Mammary microvascular endothelial cell (primary cell): ENCODE data around the gene TFF1. TPM values are rescaled to one million over a fixed set of nuclear protein-coding genes. Genes with fewer than 3 reads are reported as not detected.

ENCODE experiments used
- total RNA-seq: library from RNA; depleted of rRNA; stranded (reverse); fragments of >200 nt; gene quantifications from 2 replicates; pipeline ENCODE4 v1.2.3, GENCODE V29; 2015

The TFF1 gene
- not detected in 2 replicates for total RNA-seq

DNA sequence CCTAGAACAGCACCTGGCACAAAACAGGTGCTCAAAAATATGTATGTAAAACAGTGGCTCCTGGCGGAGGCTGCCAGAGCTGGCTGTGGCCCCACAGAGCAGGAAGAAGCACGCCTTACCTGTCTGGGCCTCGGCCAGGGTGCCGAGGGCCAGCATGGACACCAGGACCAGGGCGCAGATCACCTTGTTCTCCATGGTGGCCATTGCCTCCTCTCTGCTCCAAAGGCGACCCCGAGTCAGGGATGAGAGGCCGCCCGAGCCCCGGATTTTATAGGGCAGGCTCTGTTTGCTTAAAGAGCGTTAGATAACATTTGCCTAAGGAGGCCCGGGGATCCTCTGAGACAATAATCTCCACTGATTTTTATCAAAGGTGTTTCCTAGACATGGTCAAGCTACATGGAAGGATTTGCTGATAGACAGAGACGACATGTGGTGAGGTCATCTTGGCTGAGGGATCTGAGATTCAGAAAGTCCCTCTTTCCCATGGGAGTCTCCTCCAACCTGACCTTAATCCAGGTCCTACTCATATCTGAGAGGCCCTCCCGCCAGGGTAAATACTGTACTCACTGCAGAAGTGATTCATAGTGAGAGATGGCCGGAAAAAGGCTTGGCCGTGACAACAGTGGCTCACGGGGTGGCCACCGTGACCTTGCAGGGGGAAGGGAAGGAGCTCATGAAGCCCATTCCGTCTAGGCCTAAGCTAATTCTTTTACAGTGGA, at the start of gene TFF1:
Gene TFF1 (minus strand): TSS at position 244 of the 719 bp plus-strand sequence. CDS start 40 bp downstream, at position 204.

DNA sequence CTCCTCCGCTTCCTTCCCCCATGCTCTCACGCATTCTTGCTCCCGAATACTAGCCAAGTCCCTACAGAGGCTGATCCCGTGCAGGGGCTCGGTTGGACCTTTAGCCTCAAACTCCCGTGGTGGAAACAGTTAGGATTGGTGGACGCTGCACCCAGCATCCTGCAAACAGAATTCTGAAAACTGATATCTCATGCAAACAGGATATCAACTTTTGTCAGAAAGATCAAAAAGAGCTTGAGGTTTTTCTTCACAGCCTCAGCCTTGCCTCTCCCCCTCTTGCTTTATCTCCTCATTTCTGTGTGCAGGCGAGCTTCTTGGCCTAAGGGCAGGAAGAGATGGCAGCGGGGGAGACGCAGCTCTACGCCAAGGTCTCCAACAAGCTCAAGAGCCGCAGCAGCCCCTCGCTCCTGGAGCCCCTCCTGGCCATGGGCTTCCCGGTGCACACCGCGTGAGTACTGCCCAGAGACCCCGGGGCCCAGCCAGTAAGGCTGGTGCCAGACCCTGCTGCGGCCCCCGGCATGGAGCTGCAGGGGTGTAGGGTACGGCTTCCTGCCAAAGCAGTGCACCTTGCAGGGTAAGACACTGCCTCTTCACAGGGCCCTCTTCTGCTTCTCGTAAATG, 37.4 kb upstream of the TFF1 start, which contains the start of gene UBASH3A:
Gene UBASH3A (plus strand): TSS at position 292 of the 621 bp plus-strand sequence. CDS start 44 bp downstream, at position 336.

DNA sequence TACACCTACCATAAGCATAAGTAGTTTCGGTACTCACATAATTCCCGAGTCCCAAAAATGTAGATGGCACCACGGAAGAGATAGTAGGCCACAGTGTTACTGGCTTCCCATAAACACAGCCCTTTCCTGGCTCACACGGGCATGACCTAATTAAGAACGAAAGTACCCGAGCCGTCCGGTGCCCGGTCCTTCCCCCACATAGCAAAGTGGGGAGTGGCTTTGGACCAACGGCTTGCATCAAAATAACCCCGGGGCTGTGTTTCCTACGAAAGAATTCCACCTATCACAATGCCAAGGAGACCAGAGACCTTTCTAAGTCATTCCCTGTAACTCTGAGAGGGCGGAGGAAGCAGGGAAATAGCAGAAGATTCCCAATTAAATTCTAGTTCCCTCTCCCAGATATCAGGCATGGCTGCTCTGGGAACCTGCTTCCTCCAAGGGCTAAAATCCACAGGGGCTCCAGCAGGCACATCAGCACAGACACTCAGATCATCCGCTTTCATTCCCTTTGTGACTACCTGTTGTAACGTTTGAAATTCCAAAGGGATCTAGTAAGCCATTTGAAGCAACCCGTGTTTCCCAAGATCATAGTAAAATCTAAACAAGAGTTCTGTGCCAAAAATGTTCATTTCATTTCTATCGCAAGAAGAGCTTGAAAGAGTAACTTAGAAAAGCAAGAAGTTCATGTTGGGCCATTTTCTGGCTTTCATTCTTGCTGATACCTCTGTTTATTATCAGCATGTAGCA, 29.7 kb upstream of the TFF1 start, which contains the start of gene TMPRSS3:
Gene TMPRSS3 (minus strand): TSS at position 148 of the 747 bp plus-strand sequence. CDS start 635 bp downstream, outside the sequence.

DNA sequence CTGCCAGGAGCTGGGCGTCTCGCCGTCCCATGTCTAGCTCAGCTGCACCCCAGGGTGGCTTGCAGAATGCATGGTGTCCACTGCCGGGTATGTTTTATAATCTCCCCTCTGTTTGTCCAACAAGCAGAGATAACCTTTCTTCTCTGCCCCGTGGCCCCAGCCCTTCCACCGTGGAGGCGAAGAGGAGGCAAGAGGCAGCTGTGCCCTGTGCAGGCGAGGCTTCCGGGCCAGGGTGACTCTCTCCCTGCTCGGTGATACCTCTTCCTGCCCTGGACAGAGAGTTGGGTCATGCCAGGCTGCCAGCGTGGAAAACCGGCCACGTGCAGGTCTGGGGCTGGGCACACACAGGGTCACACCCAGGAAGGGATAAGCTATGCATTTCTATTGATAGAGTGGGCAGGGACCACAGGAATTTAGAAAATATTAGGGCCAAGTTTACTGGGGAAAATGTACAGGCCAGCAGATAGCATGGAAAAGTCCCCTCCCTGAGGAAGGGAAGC, 15.4 kb downstream of the TFF1 start, which contains the start of gene TFF2:
Gene TFF2 (minus strand): TSS at position 68 of the 500 bp plus-strand sequence. CDS start 37 bp downstream, at position 31.

DNA sequence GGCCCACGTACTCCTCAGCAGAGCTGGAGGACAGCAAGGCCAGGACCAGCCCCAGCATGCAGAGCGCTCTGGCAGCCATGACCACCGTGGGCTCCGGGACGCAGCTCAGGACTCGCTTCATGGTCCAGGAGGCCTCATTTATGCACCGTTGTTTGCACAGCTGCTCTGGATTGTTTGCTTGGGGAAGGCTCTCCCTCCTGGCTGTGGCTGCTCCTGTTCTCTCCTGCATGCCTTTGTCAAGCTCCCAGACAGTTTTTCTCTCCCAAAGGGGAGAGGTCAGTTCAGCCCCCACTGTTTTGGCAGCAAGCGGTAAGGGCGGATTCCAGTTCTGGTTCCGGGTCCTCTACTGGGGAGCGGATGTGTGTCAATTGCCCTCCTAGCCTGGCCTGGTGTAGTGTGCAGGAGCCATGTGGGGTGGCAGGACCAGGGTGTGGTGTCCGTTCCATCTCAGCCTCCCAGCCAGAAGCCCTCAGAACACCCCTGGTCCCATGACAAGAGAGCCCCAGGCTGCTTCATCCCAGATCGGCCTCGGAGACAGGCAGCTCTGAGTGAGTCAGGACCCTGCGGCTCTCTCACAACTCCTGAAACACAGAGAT, 50.9 kb downstream of the TFF1 start, which contains the start of gene TFF3:
Gene TFF3 (minus strand): TSS at position 114 of the 596 bp plus-strand sequence. CDS start 35 bp downstream, at position 79.

Other genes with a start within 250 kb of the TFF1 start
- 13.3 and 17.9 TPM in 2 replicates for gene ABCG1, start 147.4 kb downstream of the TFF1 start, total RNA-seq
- 13.9 and 14.9 TPM in 2 replicates for gene TFF3, start 51.1 kb downstream of the TFF1 start, total RNA-seq
- not detected in 2 replicates for gene TFF2, start 15.5 kb downstream of the TFF1 start, total RNA-seq
- not detected in 2 replicates for gene TMPRSS3, start 29.5 kb upstream of the TFF1 start, total RNA-seq
- not detected in 2 replicates for gene UBASH3A, start 37.4 kb upstream of the TFF1 start, total RNA-seq
- gene RSPH1, start 129.7 kb upstream of the TFF1 start, total RNA-seq = not detected in 2 replicates
- gene SLC37A1, start 147.3 kb upstream of the TFF1 start, total RNA-seq = 8.8 and 11.8 TPM in 2 replicates